ENCODE data around the gene CACNB3.

GRCh38 chr12:48807981-48808380, 10.3 kb upstream of the CACNB3 start:
- TF ChIP-seq CTCF (IDR thresholded peaks at IDR 0.05; ENCODE audit: low read depth, low read length, poor library complexity, severe bottlenecking), result no peak
- no peak for TF ChIP-seq EZH2phosphoT487 (IDR thresholded peaks at IDR 0.05; ENCODE audit: borderline replicate concordance, low read length)

Measured in DOHH2 (cell line).